ENCODE measurements around the gene PET100.

Gene PET100

DNA sequence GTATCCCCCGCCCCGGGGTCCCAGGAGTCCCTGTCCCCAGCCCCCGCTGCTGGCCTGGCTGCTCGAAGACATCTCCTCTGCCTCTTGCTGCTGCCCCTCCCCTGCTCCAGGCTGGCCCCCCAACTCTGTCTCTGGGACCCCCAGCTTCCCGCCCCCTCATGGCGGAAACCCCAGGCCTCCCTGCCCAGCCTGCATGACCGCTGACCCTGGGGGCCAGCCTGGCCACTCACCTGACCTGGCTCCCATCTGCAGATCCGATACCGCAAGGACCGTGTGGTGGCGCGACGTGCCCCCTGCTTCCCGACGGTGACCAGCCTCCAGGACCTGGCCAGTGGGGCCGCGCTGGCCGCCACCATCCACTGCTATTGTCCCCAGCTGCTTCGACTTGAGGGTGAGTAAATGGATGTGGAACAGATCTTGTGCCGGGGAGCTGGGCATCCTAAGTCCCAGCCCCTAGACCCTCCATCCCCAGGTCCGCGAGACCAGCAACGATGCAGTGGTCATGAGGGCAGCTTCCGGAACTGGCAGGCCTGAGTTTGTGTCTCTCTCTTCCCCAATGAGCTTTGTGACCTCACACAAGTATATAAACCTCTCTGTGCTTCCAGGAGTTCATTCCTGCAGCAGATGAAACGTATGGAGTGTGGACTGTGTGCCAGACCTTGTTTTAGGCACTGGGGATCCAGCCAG is 21.6 kb upstream of the PET100 start:
- no peak for DNase-seq
- H3K27me3 ChIP-seq (ENCODE audit: insufficient read depth, low read depth, severe bottlenecking): no peaks in the 10 kb centered on the region
- no peak overlapping the region for H3K4me3 ChIP-seq (ENCODE audit: low read depth, low read length)
- H3K36me3 ChIP-seq: no peaks in the 10 kb centered on the region; the same call in none of the 2 replicates
- TF ChIP-seq CTCF (IDR thresholded peaks at IDR 0.05; ENCODE audit: low read depth, low read length): no peak
- H3K27ac ChIP-seq: no peak overlapping the region
- H3K9me3 ChIP-seq (ENCODE audit: severe bottlenecking): no peaks in the 10 kb centered on the region

DNA sequence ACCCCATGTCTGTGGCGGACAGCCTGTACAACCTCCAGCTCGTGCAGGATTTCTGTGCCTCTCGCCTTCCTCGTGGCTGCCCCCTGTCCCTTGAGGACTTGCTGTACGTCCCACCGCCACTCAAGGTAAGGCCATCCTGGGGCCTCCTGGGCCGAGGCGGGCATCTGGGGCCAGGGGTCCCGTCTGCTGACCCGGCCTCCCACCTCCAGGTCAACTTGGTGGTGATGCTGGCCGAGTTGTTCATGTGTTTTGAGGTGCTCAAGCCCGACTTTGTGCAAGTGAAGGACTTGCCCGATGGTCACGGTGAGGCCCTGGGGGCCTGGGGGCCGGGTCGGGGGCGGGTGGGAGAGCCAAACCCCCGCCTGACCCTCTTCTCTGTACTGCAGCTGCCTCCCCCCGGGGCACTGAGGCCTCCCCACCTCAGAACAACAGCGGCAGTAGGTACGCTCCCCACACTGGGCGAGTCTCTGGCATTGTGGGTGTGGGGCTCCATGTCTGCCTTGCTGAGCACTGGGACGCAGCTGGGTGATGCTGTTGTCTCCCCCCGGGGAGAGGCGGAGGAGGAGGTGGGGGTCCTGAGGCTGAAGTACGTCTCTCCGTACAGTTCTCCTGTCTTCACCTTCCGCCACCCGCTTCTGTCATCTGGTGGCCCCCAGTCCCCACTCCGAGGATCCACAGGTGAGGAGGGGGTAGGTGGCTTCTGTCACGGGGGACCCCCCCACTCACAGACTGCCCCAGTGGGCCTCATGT is 18.9 kb upstream of the PET100 start:
- peaks cover 4% of the 10 kb centered on the region for H3K36me3 ChIP-seq
- peak; percentile 3 for DNase-seq
- no peak overlapping the region for H3K27ac ChIP-seq
- H3K27me3 ChIP-seq (ENCODE audit: insufficient read depth, low read depth, severe bottlenecking): no peaks in the 10 kb centered on the region
- no peak for TF ChIP-seq CTCF (IDR thresholded peaks at IDR 0.05; ENCODE audit: low read depth, low read length)
- H3K4me3 ChIP-seq (ENCODE audit: low read depth, low read length): no peak overlapping the region
- no peaks in the 10 kb centered on the region for H3K9me3 ChIP-seq (ENCODE audit: severe bottlenecking)

- no peak for TF ChIP-seq CTCF (IDR thresholded peaks at IDR 0.05; ENCODE audit: low read depth, low read length)
- H3K36me3 ChIP-seq: peaks cover 7% of the 10 kb centered on the region
- no peaks in the 10 kb centered on the region for H3K9me3 ChIP-seq (ENCODE audit: severe bottlenecking)
- DNase-seq: no peak
- H3K4me3 ChIP-seq (ENCODE audit: low read depth, low read length): no peak overlapping the region
- H3K27ac ChIP-seq: no peak overlapping the region
- no peaks in the 10 kb centered on the region for H3K27me3 ChIP-seq (ENCODE audit: insufficient read depth, low read depth, severe bottlenecking)
Observed at GRCh38 chr19:7611541-7612279, 17.9 kb upstream of the PET100 start.

- no peaks in the 10 kb centered on the region for H3K27me3 ChIP-seq (ENCODE audit: insufficient read depth, low read depth, severe bottlenecking)
- H3K27ac ChIP-seq: no peak overlapping the region
- TF ChIP-seq CTCF (IDR thresholded peaks at IDR 0.05; ENCODE audit: low read depth, low read length): no peak
- DNase-seq: no peak
- no peaks in the 10 kb centered on the region for H3K9me3 ChIP-seq (ENCODE audit: severe bottlenecking)
- no peak overlapping the region for H3K4me3 ChIP-seq (ENCODE audit: low read depth, low read length)
- H3K36me3 ChIP-seq: peaks cover 14% of the 10 kb centered on the region
Observed at GRCh38 chr19:7612282-7613274, 17.0 kb upstream of the PET100 start.
